Measurements from ENCODE around the gene BRINP1.

Gene BRINP1

GRCh38 chr9:119282476-119283077 lies 86.7 kb downstream of the BRINP1 start:
- no peak for DNase-seq (ENCODE audit: low read depth in 2 of 2)

- DNase-seq (ENCODE audit: low read depth in 2 of 2), result no peak
Measured at GRCh38 chr9:119280740-119281485, 88.3 kb downstream of the BRINP1 start.

GRCh38 chr9:119278171-119278570 lies 91.1 kb downstream of the BRINP1 start:
- no peak for DNase-seq (ENCODE audit: low read depth in 2 of 2)

- DNase-seq (ENCODE audit: low read depth in 2 of 2), result no peak
Measured at GRCh38 chr9:119273984-119274665, 95.1 kb downstream of the BRINP1 start.

- DNase-seq (ENCODE audit: low read depth in 2 of 2), result no peak
Measured at GRCh38 chr9:119273325-119273904, 95.8 kb downstream of the BRINP1 start.

- no peak for DNase-seq (ENCODE audit: low read depth in 2 of 2)
Measured at GRCh38 chr9:119272500-119273211, 96.6 kb downstream of the BRINP1 start.

- no peak for DNase-seq (ENCODE audit: low read depth in 2 of 2)
Measured at GRCh38 chr9:119268985-119269384, 100.2 kb downstream of the BRINP1 start.

- DNase-seq (ENCODE audit: low read depth in 2 of 2), result no peak
Measured at GRCh38 chr9:119264165-119264564, 105.1 kb downstream of the BRINP1 start.

GRCh38 chr9:119257592-119257991 lies 111.6 kb downstream of the BRINP1 start:
- no peak for DNase-seq (ENCODE audit: low read depth in 2 of 2)

GRCh38 chr9:119255116-119255515 lies 114.1 kb downstream of the BRINP1 start:
- DNase-seq (ENCODE audit: low read depth in 2 of 2), result no peak

GRCh38 chr9:119252671-119253299 lies 116.5 kb downstream of the BRINP1 start:
- DNase-seq (ENCODE audit: low read depth in 2 of 2), result no peak

- no peak for DNase-seq (ENCODE audit: low read depth in 2 of 2)
Measured at GRCh38 chr9:119251936-119252335, 117.3 kb downstream of the BRINP1 start.

- DNase-seq (ENCODE audit: low read depth in 2 of 2), result no peak
Measured at GRCh38 chr9:119250730-119251129, 118.5 kb downstream of the BRINP1 start.

- DNase-seq (ENCODE audit: low read depth in 2 of 2), result no peak
Measured at GRCh38 chr9:119240546-119240945, 128.7 kb downstream of the BRINP1 start.

- DNase-seq (ENCODE audit: low read depth in 2 of 2), result no peak
Measured at GRCh38 chr9:119234636-119235035, 134.6 kb downstream of the BRINP1 start.

GRCh38 chr9:119227422-119227821 lies 141.8 kb downstream of the BRINP1 start:
- no peak for DNase-seq (ENCODE audit: low read depth in 2 of 2)

GRCh38 chr9:119224431-119224830 lies 144.8 kb downstream of the BRINP1 start:
- DNase-seq (ENCODE audit: low read depth in 2 of 2), result no peak

- DNase-seq (ENCODE audit: low read depth in 2 of 2), result no peak
Measured at GRCh38 chr9:119221276-119221675, 148.0 kb downstream of the BRINP1 start.

- DNase-seq (ENCODE audit: low read depth in 2 of 2), result no peak
Measured at GRCh38 chr9:119218293-119218692, 150.9 kb downstream of the BRINP1 start.

- no peak for DNase-seq (ENCODE audit: low read depth in 2 of 2)
Measured at GRCh38 chr9:119216651-119217331, 152.4 kb downstream of the BRINP1 start.

- DNase-seq (ENCODE audit: low read depth in 2 of 2), result no peak
Measured at GRCh38 chr9:119215651-119216050, 153.6 kb downstream of the BRINP1 start.

Data from stimulated activated CD8-positive, alpha-beta memory T cell treated with anti-CD3 and anti-CD28 coated beads, Interleukin-15, amount 100 ng/mL, for 4 hours (primary cell).